ENCODE results near the gene RPS18. TPM values are rescaled to one million over a fixed set of nuclear protein-coding genes. Genes with fewer than 3 reads are reported as not detected.
"Not testable (repeated sequence)": the region's sequence is repeated elsewhere in the genome, so short reads cannot be mapped to it uniquely, and the experiment has no call there.

RPS18 gene
- total RNA-seq (1,000 to 10,000 TPM; 2,454 to 4,896 (median 3,431) TPM), polyA plus RNA-seq (over 10,000 TPM in 1 of 2 donors, 1,000 to 10,000 TPM in 1; 8,513 to 10,735 TPM), total RNA-seq (1,830 reads per million, percentile 100 among the genes with 10 or more reads in this experiment)

GRCh38 chr6:33271468-33272274, at the start of gene RPS18, which contains the start of gene VPS52:
Gene RPS18, plus strand, starts transcription at chr6:33272075. Its CDS starts 45 bp downstream, at chr6:33272120.
Gene VPS52, minus strand, starts transcription at chr6:33271876. Its CDS starts 201 bp downstream, at chr6:33271675.
- H3K36me3 Mint-ChIP-seq = peaks cover 5 to 49% (median 25%) of the 10 kb centered on the region in 5 donors
- Histone ChIP-seq H3K4me1 (ENCODE audit: control insufficient read depth in 2 of 2, insufficient read depth in 2 of 2, low read length in 2 of 2) (peaks cover 41 to 44% of the 10 kb centered on the region in 2 donors), H3K9me3 (ENCODE audit: control insufficient read depth in 2 of 3, low read length in 3 of 3) (no peaks in the 10 kb centered on the region), H3K4me3 (ENCODE audit: low read length) (peak within 1 kb of the TSS; percentile 93), H3K27ac (ENCODE audit: low read depth, low read length) (peak within 1 kb of the TSS; percentile 91), H3K36me3 (ENCODE audit: control insufficient read depth in 2 of 3, insufficient read depth in 3 of 3, low read length in 3 of 3) (peaks cover 12 to 57% (median 21%) of the 10 kb centered on the region in 3 experiments), H3K27me3 (ENCODE audit: control insufficient read depth in 2 of 2, insufficient read depth in 2 of 2, low read length in 2 of 2) (no peaks in the 10 kb centered on the region)
- ChIA-PET POLR2A (interaction anchor here (0.6 to 5.6 kb wide), 37 partner anchors 9 to 1689 kb away, joined by 3 to 101 read pairs (median 7); partner anchors contain the start of genes BRD2, CUTA, HSD17B8 and LTB), CTCF (interaction anchor here (0.7 to 3.6 kb wide), 9 partner anchors 10 to 338 kb away, joined by 3 to 24 read pairs (median 5); partner anchors contain the start of genes PFDN6, RGL2 and WDR46)
- peaks cover 0 to 3% (median 0%) of the 10 kb centered on the region in 5 donors for H3K27me3 Mint-ChIP-seq
- H3K9me3 Mint-ChIP-seq = peaks cover 0 to 5% (median 0%) of the 10 kb centered on the region in 11 donors
- H3K4me3 Mint-ChIP-seq = peak within 1 kb of the TSS; percentile 87 to 100 (median 98)
- H3K4me1 Mint-ChIP-seq = peaks cover 34 to 81% (median 66%) of the 10 kb centered on the region in 7 donors
- ATAC-seq (peak; percentile 91), DNase-seq (peak; percentile 84 to 97 (median 93))
- intact Hi-C loops (cut with micrococcal nuclease) = loop anchor here (1.0 to 10.0 kb wide), 16 partner anchors 18 to 1095 kb away; partner anchors contain the start of genes KIFC1 (in 2 of the 2), PFDN6 (in 2 of the 2), RXRB (in 2 of the 2) and SLC39A7 (in 2 of the 2)
- H3K27ac Mint-ChIP-seq = peak within 1 kb of the TSS; percentile 95 to 100 (median 99)

GRCh38 chr6:33226503-33227120, 45.3 kb upstream of the RPS18 start:
- H3K4me1 Mint-ChIP-seq; H3K27me3 ChIP-seq (ENCODE audit: control insufficient read depth in 2 of 2, insufficient read depth in 2 of 2, low read length in 2 of 2); H3K4me1 ChIP-seq (ENCODE audit: control insufficient read depth in 2 of 2, insufficient read depth in 2 of 2, low read length in 2 of 2); H3K9me3 Mint-ChIP-seq; H3K4me3 Mint-ChIP-seq; intact Hi-C loops (cut with micrococcal nuclease); H3K9me3 ChIP-seq (ENCODE audit: control insufficient read depth in 2 of 3, low read length in 3 of 3); POLR2A ChIA-PET; H3K36me3 ChIP-seq (ENCODE audit: control insufficient read depth in 2 of 3, insufficient read depth in 3 of 3, low read length in 3 of 3); H3K27ac ChIP-seq (ENCODE audit: low read depth, low read length); DNase-seq; H3K27ac Mint-ChIP-seq; H3K4me3 ChIP-seq (ENCODE audit: low read length); ATAC-seq; H3K36me3 Mint-ChIP-seq: not testable (repeated sequence)
- CTCF ChIA-PET = interaction anchor here (0.6 kb wide), 1 partner anchor 402 kb away, joined by 5 read pairs; no protein-coding TSS in a partner anchor
- peaks cover 19 to 74% (median 29%) of the 10 kb centered on the region in 5 donors for H3K27me3 Mint-ChIP-seq

GRCh38 chr6:33235221-33235634, 36.6 kb upstream of the RPS18 start:
- H3K27ac Mint-ChIP-seq = no peak overlapping the region
- no peak for ATAC-seq
- POLR2A ChIA-PET = interaction anchor here (1.4 kb wide), 2 partner anchors 14 to 27 kb away, joined by 4 to 5 read pairs; partner anchors contain the start of gene RING1

GRCh38 chr6:33236328-33236727, 35.5 kb upstream of the RPS18 start:
- Histone ChIP-seq H3K27me3 (ENCODE audit: control insufficient read depth in 2 of 2, insufficient read depth in 2 of 2, low read length in 2 of 2) (no peaks in the 10 kb centered on the region), H3K4me1 (ENCODE audit: control insufficient read depth in 2 of 2, insufficient read depth in 2 of 2, low read length in 2 of 2) (no peaks in the 10 kb centered on the region), H3K9me3 (ENCODE audit: control insufficient read depth in 2 of 3, low read length in 3 of 3) (no peaks in the 10 kb centered on the region), H3K36me3 (ENCODE audit: control insufficient read depth in 2 of 3, insufficient read depth in 3 of 3, low read length in 3 of 3) (no peaks in the 10 kb centered on the region), H3K27ac (ENCODE audit: low read depth, low read length) (no peak overlapping the region), H3K4me3 (ENCODE audit: low read length) (no peak overlapping the region)
- H3K27ac Mint-ChIP-seq = peak overlapping the region in 1 of 9 donors; percentile 6
- H3K27me3 Mint-ChIP-seq = peaks cover 21 to 54% (median 25%) of the 10 kb centered on the region in 5 donors
- ChIA-PET POLR2A (interaction anchor here (1.4 kb wide), 2 partner anchors 13 to 28 kb away, joined by 4 to 5 read pairs; partner anchors contain the start of gene RING1), CTCF (interaction anchor here (1.6 kb wide), 1 partner anchor 12 kb away, joined by 5 read pairs; no protein-coding TSS in a partner anchor)
- H3K4me3 Mint-ChIP-seq = no peak overlapping the region
- intact Hi-C loops (cut with micrococcal nuclease) = no loop called here
- DNase-seq (no peak), ATAC-seq (no peak)
- H3K9me3 Mint-ChIP-seq = no peaks in the 10 kb centered on the region
- H3K4me1 Mint-ChIP-seq = no peaks in the 10 kb centered on the region
- H3K36me3 Mint-ChIP-seq = no peaks in the 10 kb centered on the region

More at GRCh38 chr6:33235221-33235634, 36.6 kb upstream of the RPS18 start:
- Mint-ChIP-seq H3K4me1 (no peaks in the 10 kb centered on the region), H3K27me3 (peaks cover 23 to 58% (median 28%) of the 10 kb centered on the region in 5 donors), H3K9me3 (no peaks in the 10 kb centered on the region), H3K36me3 (no peaks in the 10 kb centered on the region), H3K4me3 (no peak overlapping the region)
- Histone ChIP-seq H3K36me3 (ENCODE audit: control insufficient read depth in 2 of 3, insufficient read depth in 3 of 3, low read length in 3 of 3) (no peaks in the 10 kb centered on the region), H3K9me3 (ENCODE audit: control insufficient read depth in 2 of 3, low read length in 3 of 3) (no peaks in the 10 kb centered on the region), H3K27me3 (ENCODE audit: control insufficient read depth in 2 of 2, insufficient read depth in 2 of 2, low read length in 2 of 2) (no peaks in the 10 kb centered on the region), H3K27ac (ENCODE audit: low read depth, low read length) (no peak overlapping the region), H3K4me1 (ENCODE audit: control insufficient read depth in 2 of 2, insufficient read depth in 2 of 2, low read length in 2 of 2) (no peaks in the 10 kb centered on the region), H3K4me3 (ENCODE audit: low read length) (no peak overlapping the region)
- CTCF ChIA-PET = interaction anchor here (1.6 kb wide), 1 partner anchor 13 kb away, joined by 5 read pairs; no protein-coding TSS in a partner anchor
- intact Hi-C loops (cut with micrococcal nuclease) = no loop called here
- DNase-seq = no peak

GRCh38 chr6:33236852-33237251, 35.0 kb upstream of the RPS18 start:
- H3K27me3 Mint-ChIP-seq = peaks cover 15 to 51% (median 22%) of the 10 kb centered on the region in 5 donors
- no peak overlapping the region for H3K4me3 ChIP-seq (ENCODE audit: low read length)
- H3K4me3 Mint-ChIP-seq = no peak overlapping the region
- DNase-seq (no peak), ATAC-seq (no peak)
- intact Hi-C loops (cut with micrococcal nuclease) = no loop called here
- peaks cover under 1 to 4% (median 3%) of the 10 kb centered on the region in 7 donors for H3K4me1 Mint-ChIP-seq
- peak overlapping the region in 1 of 9 donors; percentile 32 for H3K27ac Mint-ChIP-seq
- ChIA-PET POLR2A (interaction anchor here (1.4 kb wide), 1 partner anchor 12 kb away, joined by 5 read pairs; no protein-coding TSS in a partner anchor), CTCF (no interaction called here)
- no peaks in the 10 kb centered on the region for H3K36me3 Mint-ChIP-seq
- H3K27ac ChIP-seq (ENCODE audit: low read depth, low read length) = no peak overlapping the region
- no peaks in the 10 kb centered on the region for H3K9me3 ChIP-seq (ENCODE audit: control insufficient read depth in 2 of 3, low read length in 3 of 3)
- H3K27me3 ChIP-seq (ENCODE audit: control insufficient read depth in 2 of 2, insufficient read depth in 2 of 2, low read length in 2 of 2) = no peaks in the 10 kb centered on the region
- H3K36me3 ChIP-seq (ENCODE audit: control insufficient read depth in 2 of 3, insufficient read depth in 3 of 3, low read length in 3 of 3) = no peaks in the 10 kb centered on the region
- no peaks in the 10 kb centered on the region for H3K9me3 Mint-ChIP-seq
- no peaks in the 10 kb centered on the region for H3K4me1 ChIP-seq (ENCODE audit: control insufficient read depth in 2 of 2, insufficient read depth in 2 of 2, low read length in 2 of 2)

- ChIA-PET CTCF (no interaction called here), POLR2A (interaction anchor here (0.6 to 1.3 kb wide), 2 partner anchors 29 to 236 kb away, joined by 3 to 4 read pairs; no protein-coding TSS in a partner anchor)
- H3K4me1 Mint-ChIP-seq = peaks cover 2 to 11% (median 7%) of the 10 kb centered on the region in 7 donors
- no peaks in the 10 kb centered on the region for H3K36me3 Mint-ChIP-seq
- no peak overlapping the region for H3K27ac ChIP-seq (ENCODE audit: low read depth, low read length)
- H3K4me3 Mint-ChIP-seq = no peak overlapping the region
- H3K9me3 ChIP-seq (ENCODE audit: control insufficient read depth in 2 of 3, low read length in 3 of 3) = no peaks in the 10 kb centered on the region
- ATAC-seq (no peak), DNase-seq (no peak)
- H3K4me1 ChIP-seq (ENCODE audit: control insufficient read depth in 2 of 2, insufficient read depth in 2 of 2, low read length in 2 of 2) = no peaks in the 10 kb centered on the region
- no peak overlapping the region for H3K4me3 ChIP-seq (ENCODE audit: low read length)
- H3K27me3 ChIP-seq (ENCODE audit: control insufficient read depth in 2 of 2, insufficient read depth in 2 of 2, low read length in 2 of 2) = no peaks in the 10 kb centered on the region
- peaks cover 14 to 52% (median 22%) of the 10 kb centered on the region in 5 donors for H3K27me3 Mint-ChIP-seq
- intact Hi-C loops (cut with micrococcal nuclease) = no loop called here
- H3K36me3 ChIP-seq (ENCODE audit: control insufficient read depth in 2 of 3, insufficient read depth in 3 of 3, low read length in 3 of 3) = no peaks in the 10 kb centered on the region
- H3K27ac Mint-ChIP-seq = no peak overlapping the region
- H3K9me3 Mint-ChIP-seq = no peaks in the 10 kb centered on the region
Observed at GRCh38 chr6:33237741-33238140, 34.1 kb upstream of the RPS18 start.
